Activated naive CD8-positive, alpha-beta T cell treated with anti-CD3 and anti-CD28 coated beads, Interleukin-2, amount 50 U/mL, for 16 hours (primary cell): ENCODE measurements around the gene CKB.

Experiments
- DNase-seq: peaks from one replicate; pipeline ENCODE4 v3.0.0-alpha.2; 2020; ENCODE audit warnings: low read depth, low spot score

Gene CKB

DNA sequence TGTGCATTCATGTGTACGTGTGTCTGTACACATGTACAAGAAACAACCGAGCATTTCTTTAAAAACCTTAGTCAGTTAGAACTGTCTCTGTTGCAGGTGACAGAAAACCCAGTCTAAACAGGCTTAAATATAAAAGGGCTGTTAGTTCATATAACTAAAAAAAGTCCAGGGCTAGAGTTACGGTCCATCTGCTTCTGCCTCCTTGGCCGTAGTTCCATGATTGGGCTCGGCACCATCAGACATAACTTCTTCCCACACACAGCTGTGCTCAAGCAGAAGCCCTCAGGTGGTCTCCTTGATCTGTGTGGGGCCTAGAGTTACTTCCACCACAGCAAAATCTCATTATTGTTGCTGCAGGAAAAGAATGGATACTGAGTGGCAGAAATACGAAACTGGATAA lies 34.6 kb downstream of the CKB start:
- no peak for DNase-seq

DNA sequence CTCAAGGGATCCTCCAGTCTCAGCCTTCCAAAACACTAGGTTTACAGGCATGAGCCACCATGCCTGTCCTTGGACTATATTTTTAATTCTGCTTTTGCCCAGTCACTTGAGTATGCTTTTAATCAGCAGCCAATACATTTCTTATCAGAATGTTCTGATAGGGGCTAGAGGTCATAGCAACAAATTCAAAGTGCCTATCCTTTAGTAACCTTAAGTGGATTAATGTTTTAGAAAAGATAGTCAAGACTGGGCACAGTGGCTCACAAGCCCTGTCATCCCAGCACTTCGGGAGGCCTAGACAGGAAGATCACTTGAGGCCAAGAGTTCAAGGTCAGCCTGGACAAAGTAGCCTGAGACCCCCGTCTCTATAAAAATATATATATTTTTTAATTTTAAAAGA lies 37.1 kb downstream of the CKB start:
- no peak for DNase-seq

DNA sequence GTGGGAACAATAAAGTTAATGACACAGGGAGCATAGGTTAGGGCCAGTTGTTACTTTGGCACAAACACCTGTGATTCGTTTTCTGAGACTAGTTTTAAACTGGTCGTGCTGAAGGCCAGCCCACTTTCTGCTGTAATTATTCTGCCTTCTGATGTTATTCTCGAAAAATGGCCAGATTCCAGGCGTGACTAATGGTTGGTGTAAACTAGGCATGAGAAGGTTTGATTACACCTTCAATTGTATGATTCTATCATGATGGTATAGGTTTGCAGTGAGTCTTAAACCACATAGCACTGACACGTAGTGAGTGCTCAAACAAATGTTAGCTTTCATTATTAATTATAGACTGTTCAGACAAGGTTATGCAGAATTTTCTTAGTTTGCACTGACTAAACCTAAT lies 39.0 kb downstream of the CKB start:
- DNase-seq = no peak

DNA sequence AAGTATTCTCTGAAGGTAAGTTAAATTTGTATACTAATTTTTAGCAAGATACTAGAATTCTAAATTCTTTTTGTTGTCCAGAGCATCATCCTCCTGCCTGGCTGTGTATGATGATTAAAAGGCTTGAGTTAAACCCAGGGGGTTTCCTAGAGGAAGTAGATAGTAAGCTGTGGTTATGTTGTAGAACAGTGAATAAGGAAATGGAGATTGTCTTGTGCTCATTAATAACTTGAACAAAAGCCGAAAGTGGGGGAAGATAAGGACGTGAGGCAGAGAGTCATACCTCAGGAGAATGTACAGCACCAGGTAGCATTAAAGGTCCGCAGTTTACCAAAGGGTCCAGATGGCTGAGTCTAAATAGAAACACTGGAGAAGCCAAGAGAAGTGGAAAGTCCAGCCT lies 42.0 kb downstream of the CKB start:
- no peak for DNase-seq

DNA sequence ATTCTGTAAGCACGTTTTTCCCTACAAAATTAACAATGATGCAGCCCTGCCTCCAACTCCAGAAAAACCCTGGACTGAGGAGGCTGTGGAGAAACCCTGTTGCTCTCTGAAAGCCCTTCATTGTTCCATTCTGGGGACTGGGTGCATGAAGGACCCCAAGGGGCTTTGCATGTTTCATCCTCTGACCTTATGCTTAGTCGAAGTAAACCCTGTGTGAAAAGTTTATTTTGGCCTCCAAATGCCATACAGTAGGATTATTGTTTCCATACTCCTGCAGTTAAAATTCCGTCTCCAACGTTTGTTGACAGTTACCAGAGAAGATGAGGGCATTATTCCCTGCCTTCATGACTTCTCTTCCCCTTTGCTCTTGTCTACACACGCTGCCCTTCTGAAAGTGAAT lies 46.0 kb downstream of the CKB start:
- no peak for DNase-seq

DNA sequence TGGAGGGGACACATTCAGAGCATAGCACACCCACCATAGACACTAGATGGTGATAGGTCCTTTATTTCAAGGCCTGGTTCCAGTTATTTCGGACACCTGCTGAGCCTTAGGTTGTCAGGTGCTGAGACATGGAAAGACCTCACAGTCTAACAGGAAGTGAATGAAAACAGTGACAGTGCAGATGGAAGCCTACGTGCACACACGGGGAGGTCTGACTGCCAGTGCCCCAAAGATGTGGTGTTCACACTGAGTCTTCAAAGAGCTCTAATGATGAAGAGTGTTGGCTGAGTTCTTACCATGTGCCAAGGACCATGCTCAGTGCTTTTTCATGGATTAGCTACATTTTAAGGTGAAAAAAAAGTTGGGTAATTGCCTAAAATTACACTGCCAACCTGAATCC lies 46.6 kb downstream of the CKB start:
- DNase-seq = no peak

DNA sequence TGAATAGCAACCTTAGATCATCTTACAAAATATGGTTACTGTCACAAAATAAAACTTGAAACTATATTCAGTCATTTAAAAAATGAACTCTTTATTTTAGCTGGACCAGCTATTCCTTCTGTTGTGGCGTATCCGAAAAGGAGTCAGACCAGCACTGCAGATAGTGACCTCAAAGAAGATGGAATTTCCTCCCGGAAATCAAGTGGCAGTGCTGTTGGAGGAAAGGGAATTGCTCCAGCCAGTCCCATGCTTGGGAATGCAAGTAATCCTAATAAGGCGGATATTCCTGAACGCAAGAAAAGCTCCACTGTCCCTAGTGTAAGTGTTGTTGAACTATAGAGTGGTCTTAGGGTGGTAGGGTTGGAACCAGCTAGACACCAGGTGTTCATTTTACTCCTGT lies 47.7 kb downstream of the CKB start:
- no peak for DNase-seq

DNA sequence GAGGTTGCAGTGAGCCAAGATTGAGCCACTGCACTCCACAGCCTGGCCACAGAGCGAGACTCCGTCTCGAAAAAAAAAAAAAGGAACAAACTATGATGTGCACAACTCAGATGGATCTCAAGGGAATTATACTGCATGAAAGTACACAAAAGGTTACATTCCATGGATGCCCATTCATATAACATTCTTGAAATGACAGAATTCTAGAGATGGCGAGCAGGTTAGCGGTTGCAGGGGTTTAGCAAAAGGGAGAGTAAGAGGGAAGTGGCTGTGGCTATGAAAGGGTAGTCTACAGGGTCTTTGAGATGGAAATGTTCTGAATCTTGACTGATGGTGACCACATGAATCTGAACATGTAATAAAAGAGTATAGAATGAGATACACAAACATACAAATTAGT lies 49.7 kb downstream of the CKB start:
- DNase-seq = no peak
